ENCODE data around the gene PLCH1.

Gene PLCH1, protein sequence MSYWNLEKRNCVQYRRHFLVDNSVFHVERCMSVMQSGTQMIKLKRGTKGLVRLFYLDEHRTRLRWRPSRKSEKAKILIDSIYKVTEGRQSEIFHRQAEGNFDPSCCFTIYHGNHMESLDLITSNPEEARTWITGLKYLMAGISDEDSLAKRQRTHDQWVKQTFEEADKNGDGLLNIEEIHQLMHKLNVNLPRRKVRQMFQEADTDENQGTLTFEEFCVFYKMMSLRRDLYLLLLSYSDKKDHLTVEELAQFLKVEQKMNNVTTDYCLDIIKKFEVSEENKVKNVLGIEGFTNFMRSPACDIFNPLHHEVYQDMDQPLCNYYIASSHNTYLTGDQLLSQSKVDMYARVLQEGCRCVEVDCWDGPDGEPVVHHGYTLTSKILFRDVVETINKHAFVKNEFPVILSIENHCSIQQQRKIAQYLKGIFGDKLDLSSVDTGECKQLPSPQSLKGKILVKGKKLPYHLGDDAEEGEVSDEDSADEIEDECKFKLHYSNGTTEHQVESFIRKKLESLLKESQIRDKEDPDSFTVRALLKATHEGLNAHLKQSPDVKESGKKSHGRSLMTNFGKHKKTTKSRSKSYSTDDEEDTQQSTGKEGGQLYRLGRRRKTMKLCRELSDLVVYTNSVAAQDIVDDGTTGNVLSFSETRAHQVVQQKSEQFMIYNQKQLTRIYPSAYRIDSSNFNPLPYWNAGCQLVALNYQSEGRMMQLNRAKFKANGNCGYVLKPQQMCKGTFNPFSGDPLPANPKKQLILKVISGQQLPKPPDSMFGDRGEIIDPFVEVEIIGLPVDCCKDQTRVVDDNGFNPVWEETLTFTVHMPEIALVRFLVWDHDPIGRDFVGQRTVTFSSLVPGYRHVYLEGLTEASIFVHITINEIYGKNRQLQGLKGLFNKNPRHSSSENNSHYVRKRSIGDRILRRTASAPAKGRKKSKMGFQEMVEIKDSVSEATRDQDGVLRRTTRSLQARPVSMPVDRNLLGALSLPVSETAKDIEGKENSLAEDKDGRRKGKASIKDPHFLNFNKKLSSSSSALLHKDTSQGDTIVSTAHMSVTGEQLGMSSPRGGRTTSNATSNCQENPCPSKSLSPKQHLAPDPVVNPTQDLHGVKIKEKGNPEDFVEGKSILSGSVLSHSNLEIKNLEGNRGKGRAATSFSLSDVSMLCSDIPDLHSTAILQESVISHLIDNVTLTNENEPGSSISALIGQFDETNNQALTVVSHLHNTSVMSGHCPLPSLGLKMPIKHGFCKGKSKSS (N-terminal part only)

DNA sequence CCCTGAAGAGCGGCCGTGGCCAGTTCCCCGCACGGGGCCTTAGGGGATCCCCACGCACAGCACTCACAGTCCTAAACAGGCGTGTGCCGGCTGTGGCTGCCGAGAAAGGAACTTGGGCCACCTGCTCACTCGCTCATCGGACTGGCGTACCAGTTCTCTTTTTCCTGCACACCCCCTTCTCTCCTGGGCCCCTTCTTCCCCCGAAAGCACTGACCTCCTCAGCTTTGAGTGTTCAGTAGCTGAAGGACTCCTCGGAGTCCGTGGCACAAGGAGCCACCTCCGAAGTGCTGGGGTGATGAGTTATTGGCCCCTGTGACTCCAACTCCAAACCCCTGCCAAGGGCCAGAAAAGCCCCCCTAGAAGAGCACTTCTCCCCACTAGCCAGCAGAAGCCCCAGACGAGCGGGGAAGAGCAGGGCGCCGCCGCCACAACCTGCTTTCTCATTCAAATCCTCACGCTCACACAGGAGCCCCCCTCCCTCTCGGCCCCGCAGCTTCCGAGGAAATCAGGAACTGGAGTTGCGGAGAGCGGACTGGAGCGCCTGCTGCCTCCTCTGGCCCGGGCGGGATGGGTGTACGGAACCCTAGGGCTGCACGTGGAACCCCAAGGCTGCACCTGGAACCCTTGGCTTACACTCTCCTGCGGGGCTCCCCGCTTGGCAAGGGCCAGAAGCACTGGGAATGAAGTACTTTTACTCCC is at the start of gene PLCH1:
Gene PLCH1, minus strand, starts transcription at position 446 of the 699 bp plus-strand sequence. CDS start 40,847 bp downstream, outside the sequence.
- no peak for DNase-seq (ENCODE audit: low read depth in 2 of 2, low spot score in 1 of 2)

DNA sequence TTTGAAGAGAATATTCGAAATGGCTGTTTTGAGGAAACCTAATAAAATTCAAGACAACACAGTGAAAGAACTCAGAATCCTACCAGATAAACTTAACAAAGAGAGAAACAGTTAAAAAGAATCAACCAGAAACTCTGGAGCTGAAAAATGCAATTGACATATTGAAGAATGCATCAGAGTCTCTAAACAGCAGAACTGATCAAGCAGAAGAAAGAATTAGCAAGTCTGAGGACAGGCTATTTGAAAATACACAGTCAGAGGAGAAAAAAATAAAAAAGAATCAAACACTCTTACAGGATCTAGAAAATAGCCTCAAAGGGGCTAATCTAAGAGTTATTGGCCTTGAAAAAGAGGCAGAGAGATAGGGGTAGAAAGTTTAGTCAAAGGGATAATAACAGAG is 47.7 kb upstream of the PLCH1 start:
- DNase-seq (ENCODE audit: low read depth in 2 of 2, low spot score in 1 of 2), result no peak

DNA sequence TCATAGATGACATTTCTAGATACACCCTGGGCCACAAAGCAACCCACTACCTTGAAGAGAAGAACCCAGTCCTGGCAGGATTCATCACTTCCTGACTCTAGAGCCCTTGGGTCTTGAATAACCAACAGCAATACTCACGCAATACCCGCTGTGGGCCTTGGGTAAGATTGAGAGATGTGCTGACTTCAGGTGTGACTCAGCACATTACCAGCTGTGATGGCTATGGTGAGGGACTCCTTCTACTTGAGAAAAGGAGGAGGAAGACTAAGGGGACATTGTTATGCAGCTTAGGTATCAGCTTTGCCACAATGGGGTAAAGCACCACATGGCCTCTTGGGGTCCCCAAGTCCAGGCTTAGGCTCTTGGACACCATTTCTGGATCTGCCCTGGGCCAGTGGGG is 46.3 kb upstream of the PLCH1 start:
- no peak for DNase-seq (ENCODE audit: low read depth in 2 of 2, low spot score in 1 of 2)

DNA sequence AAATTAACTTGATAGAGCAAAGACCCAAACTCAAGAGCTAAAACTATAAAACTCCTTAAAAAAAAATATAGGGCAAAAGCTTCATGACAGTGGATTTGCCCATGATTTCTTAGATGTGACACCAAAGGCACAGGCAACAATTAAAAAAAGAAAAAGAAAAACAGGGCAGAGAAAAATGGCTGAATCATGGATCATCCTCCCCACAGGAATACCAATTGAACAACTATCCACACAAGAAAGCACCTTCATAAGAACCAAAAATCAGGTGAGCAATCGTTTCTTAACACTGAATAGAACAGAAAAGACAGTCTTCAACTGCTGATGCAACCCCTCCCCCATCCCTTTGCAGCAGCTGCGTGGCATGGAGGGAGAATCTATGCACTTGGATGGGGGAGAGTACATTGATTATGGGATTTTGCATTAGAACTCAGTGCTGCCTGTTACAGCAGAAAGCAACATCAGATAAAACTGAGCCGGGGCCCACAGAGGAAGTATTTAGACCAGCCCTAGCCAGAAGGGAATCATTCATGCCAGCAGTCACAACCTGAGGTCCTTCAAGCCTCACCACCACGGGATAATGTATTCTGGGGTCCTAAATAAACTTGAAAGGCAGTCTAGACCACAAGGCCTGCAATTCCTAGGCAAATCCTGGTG is 45.5 kb upstream of the PLCH1 start:
- DNase-seq (ENCODE audit: low read depth in 2 of 2, low spot score in 1 of 2), result no peak

DNA sequence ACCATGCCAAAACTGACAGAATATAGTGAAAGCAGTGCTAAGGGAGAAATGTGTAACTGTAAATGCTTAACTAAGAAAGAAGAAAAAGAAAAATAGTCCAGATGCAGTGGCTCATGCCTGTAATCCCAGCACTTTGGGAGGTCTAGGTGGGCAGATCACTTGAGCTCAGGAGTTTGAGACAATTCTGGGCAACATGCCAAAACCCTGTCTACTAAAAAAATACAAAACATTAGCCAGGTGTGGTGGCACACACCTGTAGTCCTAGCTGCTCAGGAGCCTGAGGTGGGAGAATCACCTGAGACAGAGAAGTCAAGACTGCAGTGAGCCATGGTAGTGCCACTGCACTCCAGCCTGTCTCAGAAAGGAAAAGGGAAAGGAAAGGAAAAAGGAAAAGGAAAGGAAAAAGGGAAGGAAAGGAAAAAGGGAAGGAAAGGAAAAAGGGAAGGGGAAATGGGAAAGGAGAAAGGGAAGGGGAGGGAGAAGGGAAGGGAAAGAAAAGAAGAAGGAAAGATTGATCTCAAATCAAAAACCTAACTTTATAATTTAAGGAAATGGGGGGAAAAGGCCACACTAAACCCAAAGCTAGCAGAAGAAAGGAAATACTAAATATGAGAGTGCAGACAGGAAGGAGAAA is 40.9 kb upstream of the PLCH1 start:
- DNase-seq (ENCODE audit: low read depth in 2 of 2, low spot score in 1 of 2), result no peak

DNA sequence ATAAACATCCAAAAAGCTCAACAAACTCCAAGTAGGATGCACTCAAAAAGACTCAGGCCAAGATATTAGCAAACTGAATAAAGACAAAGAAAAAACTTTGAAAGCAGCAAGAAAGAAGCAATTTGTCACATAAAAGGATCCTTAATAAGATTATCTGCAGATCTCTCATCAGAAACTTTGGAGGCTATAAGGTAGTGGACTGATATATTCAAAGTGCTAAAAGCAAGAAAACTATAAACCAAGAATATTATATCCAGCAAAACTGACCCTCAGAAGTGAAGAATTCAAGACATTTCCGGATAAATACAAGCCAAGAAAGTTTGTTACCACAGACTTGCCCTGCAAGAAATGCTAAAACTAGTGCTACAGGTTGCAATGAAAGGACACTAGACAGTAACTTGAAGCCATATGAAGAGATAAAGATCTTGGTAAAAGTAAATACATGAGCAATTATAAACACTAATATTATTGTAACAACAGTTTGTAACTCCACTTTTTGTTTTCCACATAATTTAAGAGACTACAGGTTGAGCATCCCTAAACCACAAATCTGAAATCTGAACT is 37.6 kb upstream of the PLCH1 start:
- DNase-seq (ENCODE audit: low read depth in 2 of 2, low spot score in 1 of 2), result no peak

DNA sequence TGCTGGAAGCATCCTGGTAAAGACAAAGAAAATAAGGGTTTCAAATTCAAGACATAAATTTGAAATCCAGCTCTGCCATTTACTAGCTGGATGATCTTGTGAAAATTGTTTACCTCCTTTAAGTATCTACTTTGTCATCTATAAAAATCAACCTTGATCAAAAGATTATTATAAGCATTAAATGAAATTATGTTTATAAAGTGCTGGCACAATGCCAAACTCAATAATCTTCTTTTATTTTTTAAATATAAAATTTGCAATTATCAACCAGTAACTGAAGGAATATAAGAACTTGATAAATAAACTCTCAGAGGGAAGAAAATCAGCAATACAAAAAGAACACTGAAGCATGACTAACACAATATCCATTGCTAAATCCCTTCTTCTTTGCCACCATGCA is 35.4 kb upstream of the PLCH1 start:
- no peak for DNase-seq (ENCODE audit: low read depth in 2 of 2, low spot score in 1 of 2)

DNA sequence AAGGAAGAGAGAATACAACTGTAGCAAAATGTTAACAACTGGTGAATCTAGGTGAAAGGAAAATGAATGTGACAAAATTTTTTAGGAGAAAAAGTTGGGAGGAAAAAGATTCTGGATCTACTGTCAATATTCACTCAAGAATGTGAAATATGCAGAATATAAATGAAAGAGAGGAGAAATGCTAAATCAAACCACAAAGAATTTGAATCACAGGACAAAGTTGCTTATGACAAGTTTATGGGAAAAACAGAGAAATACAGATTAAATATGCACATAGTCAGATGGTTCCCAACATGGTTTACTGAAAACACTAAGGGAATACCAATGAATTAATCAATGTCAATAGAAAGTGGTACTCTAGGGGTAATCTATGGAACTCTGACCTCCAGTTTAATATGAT is 33.6 kb upstream of the PLCH1 start:
- no peak for DNase-seq (ENCODE audit: low read depth in 2 of 2, low spot score in 1 of 2)

DNA sequence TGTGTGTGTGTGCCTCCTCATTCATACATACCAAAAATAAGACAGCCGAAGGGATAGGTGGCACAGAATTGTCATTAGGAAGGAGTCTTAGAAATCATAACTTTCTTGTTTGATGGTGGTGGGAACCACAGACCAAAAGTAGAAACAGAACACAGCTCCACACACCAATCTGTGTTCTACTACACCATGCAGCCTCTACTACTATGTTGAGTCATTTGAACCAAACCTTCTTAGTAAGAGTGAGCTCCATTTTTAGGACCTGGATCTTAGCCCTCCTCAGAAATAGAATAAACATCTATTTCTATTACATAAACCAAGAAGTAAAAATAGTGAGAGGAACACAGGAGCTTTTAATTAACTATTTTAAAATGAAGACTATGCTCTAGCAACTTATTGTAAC is 27.9 kb upstream of the PLCH1 start:
- DNase-seq (ENCODE audit: low read depth in 2 of 2, low spot score in 1 of 2), result no peak

DNA sequence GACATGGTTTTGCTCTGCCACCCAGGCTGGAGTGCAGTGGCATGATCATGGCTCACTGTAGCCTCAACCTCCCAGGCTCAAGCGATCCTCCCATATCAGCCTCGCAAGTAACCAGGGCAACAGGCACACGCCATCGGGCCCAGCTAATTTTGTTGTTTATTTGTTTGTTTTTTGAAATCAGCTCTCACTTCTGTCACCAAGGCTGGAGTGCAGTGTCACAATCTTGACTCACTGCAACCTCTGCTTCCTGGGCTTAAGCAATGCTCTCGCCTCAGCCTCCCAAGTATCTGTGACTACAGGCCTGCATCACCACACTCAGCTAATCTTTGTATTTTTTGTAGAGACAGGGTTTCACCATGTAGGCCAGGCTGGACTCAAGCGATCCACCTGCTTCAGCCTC is 26.3 kb upstream of the PLCH1 start:
- DNase-seq (ENCODE audit: low read depth in 2 of 2, low spot score in 1 of 2), result no peak

DNA sequence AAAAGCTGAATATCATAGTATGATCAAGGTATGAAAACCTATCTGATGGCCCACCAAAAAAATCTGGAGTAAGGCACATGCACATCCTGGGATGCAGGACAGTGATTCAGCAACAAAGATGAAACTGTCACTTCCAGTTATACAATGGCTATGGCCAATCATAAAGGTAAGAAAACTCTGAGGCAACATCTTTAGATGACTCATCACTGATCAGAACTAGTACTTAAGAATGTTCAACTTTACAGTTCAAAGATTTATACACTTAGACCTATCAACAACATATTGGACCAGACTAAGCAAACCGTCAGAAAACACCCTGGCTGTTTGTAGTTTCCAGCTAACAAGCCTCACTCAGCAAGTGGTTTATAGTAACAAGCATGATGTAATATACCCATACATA is 21.3 kb upstream of the PLCH1 start:
- DNase-seq (ENCODE audit: low read depth in 2 of 2, low spot score in 1 of 2), result no peak

DNA sequence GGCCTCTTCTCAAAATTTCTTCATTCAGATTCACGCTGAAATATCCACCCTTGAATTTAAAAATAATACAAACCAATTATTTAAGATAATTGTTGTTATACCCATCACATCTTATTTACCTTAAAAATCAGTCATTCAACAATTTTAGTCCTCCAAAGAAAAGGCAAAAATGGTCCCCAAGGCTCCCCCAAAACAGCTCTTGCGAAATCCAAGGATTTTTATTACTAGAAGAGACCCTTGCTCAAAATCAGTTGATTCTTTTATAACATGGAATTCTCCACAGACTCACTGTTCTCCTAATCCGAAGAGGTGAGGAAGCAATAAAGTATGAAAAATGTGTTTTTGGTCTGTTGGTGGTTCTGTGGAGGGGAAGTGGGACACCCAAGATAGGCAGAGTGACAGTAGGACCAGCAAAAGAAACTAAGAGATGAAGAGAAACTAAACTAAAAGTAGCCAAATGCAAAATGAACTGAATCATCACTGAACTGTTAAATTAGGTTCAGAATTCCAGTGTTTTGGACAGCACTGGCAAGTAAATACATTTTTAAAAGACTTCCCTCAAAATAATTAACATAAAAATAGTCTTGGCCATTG is 19.1 kb upstream of the PLCH1 start:
- no peak for DNase-seq (ENCODE audit: low read depth in 2 of 2, low spot score in 1 of 2)

DNA sequence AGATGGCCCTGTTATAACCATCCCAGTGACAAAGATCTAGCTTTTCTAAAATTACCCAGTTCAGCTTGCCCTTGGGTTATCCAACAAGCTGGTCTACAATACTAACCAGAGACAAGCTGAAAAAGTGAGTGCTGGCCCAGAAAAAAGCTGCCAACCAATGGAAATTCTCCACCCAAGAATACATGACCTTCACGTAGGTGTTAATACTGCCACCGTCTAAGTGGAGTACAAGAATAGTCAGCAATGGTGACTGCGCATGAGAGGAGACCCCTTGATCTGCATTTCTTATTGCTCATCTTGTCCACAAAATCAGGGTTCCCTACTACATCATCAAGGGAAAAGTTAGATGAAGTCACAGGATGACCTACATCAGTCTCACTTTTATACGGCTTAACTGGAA is 15.8 kb upstream of the PLCH1 start:
- no peak for DNase-seq (ENCODE audit: low read depth in 2 of 2, low spot score in 1 of 2)

DNA sequence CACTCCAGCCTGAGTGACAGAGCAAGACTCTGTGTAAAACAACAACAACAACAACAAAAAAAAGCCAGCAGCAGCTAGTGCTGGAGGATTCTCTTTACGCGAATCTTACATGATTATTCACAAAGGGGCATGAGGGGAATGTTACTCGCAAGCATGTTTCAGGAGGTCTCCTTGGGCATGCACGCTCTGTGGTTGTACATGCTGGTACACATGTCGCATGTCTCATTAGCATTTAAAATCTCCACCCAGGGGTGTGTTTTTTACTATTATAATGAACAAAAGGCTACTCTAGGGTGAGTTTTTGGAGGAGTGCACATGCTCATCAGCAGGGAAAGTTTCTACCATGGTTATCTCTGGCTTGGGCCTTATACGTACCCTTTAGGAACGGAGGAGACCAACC is 12.7 kb upstream of the PLCH1 start:
- DNase-seq (ENCODE audit: low read depth in 2 of 2, low spot score in 1 of 2), result no peak

DNA sequence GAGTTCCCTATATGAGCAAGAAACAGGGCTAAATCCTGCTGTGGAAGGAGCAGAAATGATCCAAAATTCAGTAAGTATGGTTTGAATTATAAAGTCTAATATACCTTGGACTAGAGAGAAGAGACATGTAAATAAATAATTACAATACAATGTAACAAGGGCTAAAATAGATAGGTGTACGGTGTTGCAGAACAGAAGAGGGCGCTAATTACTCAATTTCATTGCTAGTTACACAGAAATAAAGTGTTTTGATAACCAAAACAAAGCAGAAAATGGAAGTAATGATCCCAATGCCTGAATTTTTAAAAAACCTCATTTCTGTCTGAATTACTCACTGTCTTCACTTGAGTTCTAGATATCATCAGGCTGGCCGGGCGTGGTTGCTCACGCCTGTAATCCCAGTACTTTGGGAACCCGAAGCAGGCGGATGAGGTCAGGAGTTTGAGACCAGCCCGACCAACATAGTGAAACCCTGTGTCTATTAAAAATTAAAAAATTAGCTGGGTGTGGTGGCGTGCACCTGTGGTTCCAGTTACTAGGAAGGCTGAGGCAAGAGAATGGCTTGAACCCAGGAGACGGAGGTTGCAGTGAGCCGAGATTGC is 8.3 kb upstream of the PLCH1 start:
- DNase-seq (ENCODE audit: low read depth in 2 of 2, low spot score in 1 of 2), result no peak

DNA sequence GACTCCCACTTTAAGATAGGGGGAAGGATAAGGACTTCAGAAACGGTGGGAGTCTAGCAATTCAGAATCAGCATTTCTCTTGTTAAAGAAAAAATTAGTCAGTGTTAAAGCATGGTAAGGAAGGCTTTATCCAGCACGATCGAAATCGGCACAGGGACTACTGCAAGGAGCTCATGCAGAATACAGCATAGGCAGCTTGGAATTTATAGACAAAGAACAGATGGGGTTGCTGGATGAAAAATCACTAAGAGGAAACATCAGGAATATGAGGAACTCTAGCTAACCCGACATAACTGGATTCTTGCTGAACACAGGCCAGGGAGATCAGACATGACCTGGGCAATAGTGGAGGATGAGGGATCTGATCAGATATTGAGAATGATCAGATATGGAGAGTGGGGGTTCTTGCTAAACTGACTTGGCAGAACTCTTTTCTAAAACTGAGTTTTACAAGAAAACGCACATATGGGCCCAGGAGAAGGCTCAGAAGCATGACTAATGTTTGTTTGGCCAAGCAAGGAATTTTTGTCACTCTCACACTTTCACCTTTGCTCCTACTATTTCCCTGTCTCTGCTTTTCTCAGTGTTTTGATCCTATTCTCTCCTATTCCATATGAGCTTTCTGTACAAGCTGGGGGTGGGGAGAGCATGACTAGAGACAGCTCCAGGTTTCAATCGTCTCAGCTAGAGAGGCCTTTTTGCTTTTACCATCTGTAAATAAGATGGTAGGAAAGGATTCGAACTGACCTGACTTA is 3.9 kb upstream of the PLCH1 start:
- DNase-seq (ENCODE audit: low read depth in 2 of 2, low spot score in 1 of 2), result no peak

DNA sequence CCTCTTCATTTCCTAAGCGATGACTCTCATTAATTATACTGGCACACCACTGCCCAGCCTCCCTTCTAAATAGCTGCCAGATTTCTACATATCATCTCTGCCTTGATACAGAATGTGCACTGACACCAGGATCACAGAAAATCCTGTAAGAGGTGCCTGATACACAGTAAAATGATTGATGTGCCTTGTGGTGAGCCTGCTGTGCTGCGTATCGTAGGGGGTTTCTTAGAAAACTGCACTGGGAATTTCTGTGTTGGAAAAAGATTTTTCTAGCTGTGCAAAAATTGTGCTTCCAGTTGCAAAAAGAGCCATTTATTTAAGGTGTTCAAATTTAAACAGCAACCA is 3.0 kb upstream of the PLCH1 start:
- no peak for DNase-seq (ENCODE audit: low read depth in 2 of 2, low spot score in 1 of 2)

DNA sequence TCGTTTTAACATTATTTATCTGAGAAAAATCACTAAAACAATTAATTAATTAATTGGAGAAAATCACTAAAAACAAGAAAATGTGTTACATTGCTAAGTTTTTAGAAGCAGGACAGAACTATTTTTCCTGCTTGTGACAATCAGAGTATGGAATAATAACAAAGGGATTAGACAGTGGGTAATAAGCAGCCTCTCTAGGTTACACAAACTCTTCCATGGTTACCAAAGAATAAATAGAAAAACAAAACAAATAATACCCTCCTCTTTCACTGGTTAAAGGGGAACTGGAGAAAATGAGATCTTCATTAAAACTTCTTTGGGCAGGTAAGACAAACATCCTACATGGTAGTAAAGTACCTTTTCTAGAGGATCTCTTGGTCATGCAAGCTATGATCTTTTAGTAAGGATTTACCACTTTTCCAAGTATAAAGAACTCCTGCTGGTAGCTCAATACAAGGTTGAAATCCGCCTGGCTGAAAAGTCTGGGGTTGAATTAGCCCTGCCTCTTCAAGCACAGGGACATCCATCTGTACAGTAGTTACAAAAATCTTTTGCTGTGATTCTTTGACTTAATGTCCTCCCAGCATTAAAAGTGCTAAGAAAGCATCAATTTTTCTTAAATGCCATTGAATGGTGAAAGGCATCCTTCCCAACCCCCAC is 2.5 kb upstream of the PLCH1 start:
- no peak for DNase-seq (ENCODE audit: low read depth in 2 of 2, low spot score in 1 of 2)
